H1 (cell line): ENCODE results near the gene MTMR2.

Source experiments
- BACH1 ChIP-seq: IDR thresholded peaks from 2 replicates; pipeline ENCODE4 v1.6.1; 2012; ENCODE audit warnings: low read length, improper control_type of control experiment
- CEBPB ChIP-seq: IDR thresholded peaks from 2 replicates; pipeline ENCODE4 v1.6.1; 2012; ENCODE audit warnings: low read depth, low read length
- CTCF ChIP-seq, 3 experiments: IDR thresholded peaks; 1 replicate in 2 of 3; 2 replicates in 1 of 3; pipeline versions ENCODE4 v1.5.1 to v1.6.1; 2011; ENCODE audit warnings: low read length in 3 of 3, mild to moderate bottlenecking in 3 of 3, inconsistent platforms in 2 of 3, low read depth in 1 of 3, moderate library complexity in 1 of 3; ENCODE audit not compliant: insufficient read depth in 1 of 3; ENCODE audit errors: control extremely low read depth in 1 of 3
- HDAC2 ChIP-seq, 2 experiments: fragments of 300-600 bp in 1 of 2; sonication (generic) in 1 of 2; IDR thresholded peaks; 2 replicates each; pipeline ENCODE4 v1.6.1; 2011 to 2012; ENCODE audit warnings: low read depth in 2 of 2, low read length in 2 of 2, mild to moderate bottlenecking in 2 of 2, moderate library complexity in 2 of 2, borderline replicate concordance in 1 of 2, inconsistent platforms in 1 of 2
- MAFK ChIP-seq: IDR thresholded peaks from 2 replicates; pipeline ENCODE4 v1.6.1; 2012; ENCODE audit warnings: low read depth, mild to moderate bottlenecking, improper control_type of control experiment, low read length

GRCh38 chr11:95922536-95923438 lies 1.1 kb downstream of the MTMR2 start:
- TF ChIP-seq CTCF (IDR thresholded peaks at IDR 0.05; ENCODE audit: control extremely low read depth in 1 of 3, insufficient read depth in 1 of 3, low read depth in 1 of 3, low read length in 3 of 3) (no peak), CEBPB (no peak), BACH1 (no peak), MAFK (no peak), HDAC2 (IDR thresholded peaks at IDR 0.05; ENCODE audit: borderline replicate concordance in 1 of 2, low read depth in 2 of 2, low read length in 2 of 2) (no peak)
